DOHH2 (cell line): ENCODE measurements around the gene PIK3CB.

Source experiments
- H3F3A ChIP-seq: fragments of 200-600 bp; sonication (generic), shearing (Covaris generic); 2 replicates; pipeline ENCODE4 v1.6.0; 2016; ENCODE audit warnings: antibody characterized with exemption, mild to moderate bottlenecking; ENCODE audit not compliant: control insufficient read depth, insufficient read depth
- H3K27ac ChIP-seq: fragments of 200-600 bp; sonication (generic); 2 replicates; pipeline ENCODE4 v1.5.1; 2014; ENCODE audit warnings: low read depth, mild to moderate bottlenecking, low read length, moderate library complexity
- H3K27me3 ChIP-seq: fragments of 200-600 bp; sonication (generic); 2 replicates; pipeline ENCODE4 v1.6.1; 2014; ENCODE audit warnings: mild to moderate bottlenecking, low read length, mixed read lengths; ENCODE audit not compliant: control insufficient read depth
- H3K36me3 ChIP-seq: fragments of 200-600 bp; sonication (generic); 2 replicates; pipeline ENCODE4 v1.6.1; 2014; ENCODE audit warnings: mild to moderate bottlenecking, low read length, moderate library complexity, mixed read lengths; ENCODE audit not compliant: control insufficient read depth
- H3K4me1 ChIP-seq: fragments of 200-600 bp; sonication (generic); 2 replicates; pipeline ENCODE4 v1.6.1; 2014; ENCODE audit warnings: mild to moderate bottlenecking, low read length, mixed read lengths; ENCODE audit not compliant: control insufficient read depth
- H3K4me2 ChIP-seq: fragments of 200-600 bp; sonication (generic); 2 replicates; pipeline ENCODE4 v1.6.0; 2014; ENCODE audit warnings: mild to moderate bottlenecking, low read length, moderate library complexity
- H3K4me3 ChIP-seq: fragments of 200-600 bp; sonication (generic); 2 replicates; pipeline ENCODE4 v1.5.1; 2014; ENCODE audit warnings: mild to moderate bottlenecking, low read length, mixed read lengths
- H3K79me2 ChIP-seq: fragments of 200-600 bp; sonication (generic); 2 replicates; pipeline ENCODE4 v1.6.1; 2014; ENCODE audit warnings: mild to moderate bottlenecking, low read length, mixed read lengths; ENCODE audit not compliant: control insufficient read depth
- H3K9me2 ChIP-seq: fragments of 200-600 bp; sonication (generic); replicated peaks from 2 replicates; pipeline ENCODE4 v1.6.1; 2014; ENCODE audit warnings: mild to moderate bottlenecking, low read length, mixed read lengths; ENCODE audit not compliant: control insufficient read depth
- H3K9me3 ChIP-seq: fragments of 200-600 bp; sonication (generic); 2 replicates; pipeline ENCODE4 v1.6.1; 2014; ENCODE audit warnings: antibody characterized with exemption, low read length, mixed read lengths; ENCODE audit not compliant: control insufficient read depth, insufficient read depth
- H4K20me1 ChIP-seq: fragments of 200-600 bp; sonication (generic); 2 replicates; pipeline ENCODE4 v1.6.0; 2014; ENCODE audit warnings: low read depth, mild to moderate bottlenecking, antibody characterized with exemption, low read length, moderate library complexity; ENCODE audit not compliant: control insufficient read depth, insufficient read depth
- CTCF ChIP-seq: fragments of 200-600 bp; sonication (generic); IDR thresholded peaks from one replicate; pipeline ENCODE4 v1.5.1; 2014; ENCODE audit warnings: antibody characterized with exemption, mild to moderate bottlenecking, low read depth, low read length; ENCODE audit not compliant: poor library complexity, severe bottlenecking
- EZH2phosphoT487 ChIP-seq: fragments of 200-600 bp; sonication (generic); IDR thresholded peaks from 2 replicates; pipeline ENCODE4 v1.6.1; 2017; ENCODE audit warnings: borderline replicate concordance, mild to moderate bottlenecking, antibody characterized with exemption, low read length, moderate library complexity, mixed read lengths

PIK3CB gene

GRCh38 chr3:138673641-138674530 lies 160.8 kb downstream of the PIK3CB start:
- H3F3A ChIP-seq: peaks cover 2% of the 10 kb centered on the region; the same call in 1 of the 2 replicates
- H3K27me3 ChIP-seq: no peaks in the 10 kb centered on the region
- no peaks in the 10 kb centered on the region for H3K9me2 ChIP-seq
- no peak overlapping the region for H3K4me2 ChIP-seq
- H4K20me1 ChIP-seq: no peaks in the 10 kb centered on the region
- peaks cover 19% of the 10 kb centered on the region for H3K9me3 ChIP-seq
- H3K4me3 ChIP-seq: no peak overlapping the region
- H3K36me3 ChIP-seq: peaks cover 35% of the 10 kb centered on the region
- H3K27ac ChIP-seq: no peak overlapping the region
- 0 out of 2 replicates have a peak, but pooled peaks cover 3% of the 10 kb centered on the region for H3K79me2 ChIP-seq
- no peak for TF ChIP-seq CTCF
- no peak for TF ChIP-seq EZH2phosphoT487
- peaks cover 39% of the 10 kb centered on the region for H3K4me1 ChIP-seq

- Histone ChIP-seq H3K4me3 (no peak overlapping the region), H3K4me1 (peaks cover 51% of the 10 kb centered on the region), H3K27me3 (no peaks in the 10 kb centered on the region), H3K27ac (no peak overlapping the region), H3F3A (peaks cover under 1% of the 10 kb centered on the region; the same call in 1 of the 2 replicates), H4K20me1 (no peaks in the 10 kb centered on the region), H3K4me2 (peak overlapping the region; percentile 20), H3K79me2 (no peaks in the 10 kb centered on the region), H3K9me2 (no peaks in the 10 kb centered on the region), H3K36me3 (peaks cover 27% of the 10 kb centered on the region), H3K9me3 (peaks cover 6% of the 10 kb centered on the region; the same call in 1 of the 2 replicates)
- TF ChIP-seq EZH2phosphoT487: no peak
- no peak for TF ChIP-seq CTCF
Observed at GRCh38 chr3:138670407-138670806, 164.3 kb downstream of the PIK3CB start.

- no peak overlapping the region for H3K4me2 ChIP-seq
- H4K20me1 ChIP-seq: no peaks in the 10 kb centered on the region
- H3K4me1 ChIP-seq: peaks cover 72% of the 10 kb centered on the region
- no peaks in the 10 kb centered on the region for H3K79me2 ChIP-seq
- no peak overlapping the region for H3K27ac ChIP-seq
- H3F3A ChIP-seq: no peaks in the 10 kb centered on the region
- H3K9me2 ChIP-seq: no peaks in the 10 kb centered on the region
- no peaks in the 10 kb centered on the region for H3K9me3 ChIP-seq
- no peak for TF ChIP-seq CTCF
- no peak for TF ChIP-seq EZH2phosphoT487
- peaks cover 30% of the 10 kb centered on the region for H3K36me3 ChIP-seq
- H3K4me3 ChIP-seq: no peak overlapping the region
- no peaks in the 10 kb centered on the region for H3K27me3 ChIP-seq
Observed at GRCh38 chr3:138668107-138668506, 166.6 kb downstream of the PIK3CB start.
